Hepatocyte (in vitro differentiated cells): ENCODE measurements around the gene JARID2. TPM values are rescaled to one million over a fixed set of nuclear protein-coding genes. Genes with fewer than 3 reads are reported as not detected.

Source experiments
- DNase-seq: peaks from one replicate; pipeline ENCODE4 v3.0.0-alpha.2; 2016; ENCODE audit warnings: low spot score
- H2AFZ ChIP-seq: fragments of 200-600 bp; sonication (generic); 2 replicates; pipeline ENCODE4 v1.6.0; 2016; ENCODE audit warnings: antibody characterized with exemption, mild to moderate bottlenecking
- H3K27ac ChIP-seq: fragments of 200-600 bp; sonication (generic); 2 replicates; pipeline ENCODE4 v1.5.1; 2016; ENCODE audit warnings: mild to moderate bottlenecking
- H3K27me3 ChIP-seq: fragments of 200-600 bp; sonication (generic); 2 replicates; pipeline ENCODE4 v1.6.1; 2016
- H3K36me3 ChIP-seq: fragments of 200-600 bp; sonication (generic); replicated peaks from 2 replicates; pipeline ENCODE4 v1.5.1; 2016; ENCODE audit warnings: low read depth; ENCODE audit not compliant: insufficient read depth
- H3K4me1 ChIP-seq: fragments of 200-600 bp; sonication (generic); 2 replicates; pipeline ENCODE4 v1.5.1; 2016; ENCODE audit warnings: mild to moderate bottlenecking, moderate library complexity; ENCODE audit not compliant: insufficient read depth
- H3K4me2 ChIP-seq: fragments of 200-600 bp; sonication (generic); 2 replicates; pipeline ENCODE4 v1.6.0; 2016
- H3K4me3 ChIP-seq: fragments of 200-600 bp; sonication (generic); 2 replicates; pipeline ENCODE4 v1.5.1; 2016; ENCODE audit warnings: mild to moderate bottlenecking
- H3K79me2 ChIP-seq: fragments of 200-600 bp; sonication (generic); 2 replicates; pipeline ENCODE4 v1.6.0; 2017; ENCODE audit warnings: mild to moderate bottlenecking
- H3K9me2 ChIP-seq: fragments of 200-600 bp; sonication (generic); replicated peaks from 2 replicates; pipeline ENCODE4 v1.6.0; 2017; ENCODE audit warnings: mild to moderate bottlenecking; ENCODE audit not compliant: insufficient read depth
- H3K9me3 ChIP-seq: fragments of 200-600 bp; sonication (generic); 2 replicates; pipeline ENCODE4 v1.5.1; 2016; ENCODE audit warnings: low read depth, mild to moderate bottlenecking
- H4K20me1 ChIP-seq: fragments of 200-600 bp; sonication (generic); 2 replicates; pipeline ENCODE4 v1.6.0; 2016; ENCODE audit warnings: mild to moderate bottlenecking; ENCODE audit not compliant: insufficient read depth, poor library complexity, severe bottlenecking
- EZH2 ChIP-seq: fragments of 200-600 bp; sonication (generic); IDR thresholded peaks from 2 replicates; pipeline ENCODE4 v1.6.1; 2016; ENCODE audit warnings: antibody characterized with exemption, mild to moderate bottlenecking, borderline replicate concordance
- EZH2phosphoT487 ChIP-seq: fragments of 200-600 bp; sonication (generic); IDR thresholded peaks from one replicate; pipeline ENCODE4 v1.6.1; 2018; ENCODE audit warnings: antibody characterized with exemption, mild to moderate bottlenecking, low read depth, moderate library complexity; ENCODE audit not compliant: unreplicated experiment, severe bottlenecking
- WGBS: methylation state at CpG from one replicate; pipeline ENCODE4 v1.1.6; 2016; ENCODE audit warnings: low lambda C conversion rate; ENCODE audit errors: missing lambda C conversion rate; 5-methylcytosine and 5-hydroxymethylcytosine counted together
- polyA plus RNA-seq: library from polyadenylated mRNA; unstranded; fragments of >200 nt; fragmentation: Nextera tagmentation; extraction: Ambion mirVana; gene quantifications from 2 replicates; pipeline ENCODE4 v1.2.1, GENCODE V29; 2016
- total RNA-seq: library from RNA; depleted of rRNA; stranded (reverse); fragments of >200 nt; gene quantifications from 2 replicates; pipeline ENCODE4 v1.2.3, GENCODE V29; 2014
- TF ChIP-seq, protein P1 (sequence below): fragments of 200-600 bp; sonication (generic); IDR thresholded peaks from 2 replicates; pipeline ENCODE4 v1.5.1; 2016; ENCODE audit warnings: antibody characterized with exemption, mild to moderate bottlenecking; ENCODE audit not compliant: poor library complexity

JARID2 gene
- total and polyA plus RNA-seq, 2 experiments from 2014 or later, result 4.6 to 11.6 TPM

DNA sequence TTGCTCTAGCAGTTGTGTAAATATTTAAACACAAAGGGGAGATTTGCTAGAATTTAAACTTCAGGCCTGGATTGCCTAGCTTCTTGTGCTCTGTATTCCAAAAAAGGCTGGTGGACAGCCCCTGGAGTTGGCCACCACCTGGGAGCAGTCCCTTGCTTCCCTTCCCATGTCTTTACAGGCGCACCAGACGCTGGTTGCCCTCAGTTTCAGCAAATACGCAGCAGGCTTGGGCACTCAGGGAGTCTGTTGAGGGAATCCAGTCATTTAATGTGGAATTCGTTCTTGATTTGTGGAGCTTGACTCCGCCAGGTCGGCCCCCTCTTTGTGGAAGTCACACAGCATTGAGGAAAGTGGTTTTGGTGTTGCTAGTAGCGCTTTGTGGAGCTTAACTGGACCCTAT lies 260.2 kb downstream of the JARID2 start:
- H3K79me2 ChIP-seq, result peaks cover 6% of the 10 kb centered on the region
- peaks cover 33% of the 10 kb centered on the region for H3K4me1 ChIP-seq
- TF ChIP-seq EZH2phosphoT487 (no peak), EZH2 (no peak)
- TF ChIP-seq, protein P1, sequence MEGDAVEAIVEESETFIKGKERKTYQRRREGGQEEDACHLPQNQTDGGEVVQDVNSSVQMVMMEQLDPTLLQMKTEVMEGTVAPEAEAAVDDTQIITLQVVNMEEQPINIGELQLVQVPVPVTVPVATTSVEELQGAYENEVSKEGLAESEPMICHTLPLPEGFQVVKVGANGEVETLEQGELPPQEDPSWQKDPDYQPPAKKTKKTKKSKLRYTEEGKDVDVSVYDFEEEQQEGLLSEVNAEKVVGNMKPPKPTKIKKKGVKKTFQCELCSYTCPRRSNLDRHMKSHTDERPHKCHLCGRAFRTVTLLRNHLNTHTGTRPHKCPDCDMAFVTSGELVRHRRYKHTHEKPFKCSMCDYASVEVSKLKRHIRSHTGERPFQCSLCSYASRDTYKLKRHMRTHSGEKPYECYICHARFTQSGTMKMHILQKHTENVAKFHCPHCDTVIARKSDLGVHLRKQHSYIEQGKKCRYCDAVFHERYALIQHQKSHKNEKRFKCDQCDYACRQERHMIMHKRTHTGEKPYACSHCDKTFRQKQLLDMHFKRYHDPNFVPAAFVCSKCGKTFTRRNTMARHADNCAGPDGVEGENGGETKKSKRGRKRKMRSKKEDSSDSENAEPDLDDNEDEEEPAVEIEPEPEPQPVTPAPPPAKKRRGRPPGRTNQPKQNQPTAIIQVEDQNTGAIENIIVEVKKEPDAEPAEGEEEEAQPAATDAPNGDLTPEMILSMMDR, result no peak
- H3K4me2 ChIP-seq, result no peak overlapping the region
- no peaks in the 10 kb centered on the region for H3K9me2 ChIP-seq
- no peaks in the 10 kb centered on the region for H3K27me3 ChIP-seq
- H2AFZ ChIP-seq, result no peak overlapping the region
- no peaks in the 10 kb centered on the region for H3K36me3 ChIP-seq
- no peak overlapping the region for H3K27ac ChIP-seq
- no peak for DNase-seq
- H3K9me3 ChIP-seq, result no peaks in the 10 kb centered on the region
- WGBS, result 92% methylated on average over 7 of the region's 7 CpGs
- no peak overlapping the region for H3K4me3 ChIP-seq
- H4K20me1 ChIP-seq, result peaks cover 14% of the 10 kb centered on the region

DNA sequence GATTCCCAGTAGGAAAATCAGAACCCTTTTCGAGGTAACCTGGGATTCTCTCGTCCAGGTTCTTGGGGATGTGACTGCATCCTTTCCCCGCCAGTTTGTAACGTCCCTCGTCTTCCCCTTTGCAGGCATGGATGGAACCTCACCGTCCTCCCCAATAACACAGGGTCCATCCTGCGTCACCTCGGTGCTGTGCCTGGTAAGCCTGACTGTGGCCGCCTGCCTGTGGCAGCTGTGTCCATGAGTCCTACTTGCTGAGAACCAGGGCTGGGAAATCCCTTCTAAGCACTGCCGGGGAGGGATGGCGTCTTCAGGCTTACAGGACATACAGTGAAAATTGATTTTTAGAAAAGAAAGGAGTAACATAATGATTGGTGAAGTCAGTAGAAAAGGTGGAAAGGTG lies 261.4 kb downstream of the JARID2 start:
- Histone ChIP-seq H3K27me3 (no peaks in the 10 kb centered on the region), H3K4me2 (no peak overlapping the region), H4K20me1 (peaks cover 11% of the 10 kb centered on the region), H3K27ac (no peak overlapping the region), H3K36me3 (no peaks in the 10 kb centered on the region), H3K4me3 (no peak overlapping the region), H3K9me2 (no peaks in the 10 kb centered on the region), H2AFZ (no peak overlapping the region), H3K79me2 (peaks cover 6% of the 10 kb centered on the region), H3K4me1 (peaks cover 25% of the 10 kb centered on the region), H3K9me3 (no peaks in the 10 kb centered on the region)
- no peak for TF ChIP-seq EZH2phosphoT487
- TF ChIP-seq EZH2, result no peak
- TF ChIP-seq, protein P1, result no peak
- 96% methylated on average over 10 of the region's 11 CpGs for WGBS
- no peak for DNase-seq

DNA sequence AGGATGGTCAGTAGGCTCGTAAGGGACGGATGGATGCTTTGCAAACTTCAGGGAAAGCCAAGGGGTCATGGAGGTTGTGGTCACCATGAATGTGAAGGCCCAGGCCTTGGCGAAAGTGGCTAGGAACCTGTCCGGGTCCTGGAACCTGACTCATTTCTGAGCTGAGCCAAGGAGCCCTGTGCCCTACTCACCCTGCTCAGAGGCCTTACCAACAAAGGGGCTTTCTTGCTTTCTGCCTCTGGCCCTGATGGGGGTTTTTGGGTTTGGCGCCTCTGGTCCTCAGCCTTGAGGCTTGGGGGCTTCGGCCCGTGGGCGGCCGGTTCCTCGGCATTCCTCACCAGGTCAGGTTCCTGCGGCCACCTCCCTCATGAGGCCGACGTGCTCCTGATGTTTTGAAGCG lies 261.9 kb downstream of the JARID2 start:
- no peak for DNase-seq
- no peaks in the 10 kb centered on the region for H3K9me3 ChIP-seq
- TF ChIP-seq EZH2phosphoT487 (no peak), EZH2 (no peak)
- TF ChIP-seq, protein P1, result no peak
- no peak overlapping the region for H3K27ac ChIP-seq
- H3K36me3 ChIP-seq, result no peaks in the 10 kb centered on the region
- peaks cover 22% of the 10 kb centered on the region for H3K4me1 ChIP-seq
- 88% methylated on average over 14 of the region's 14 CpGs for WGBS
- no peaks in the 10 kb centered on the region for H3K27me3 ChIP-seq
- H3K4me3 ChIP-seq, result no peak overlapping the region
- no peak overlapping the region for H2AFZ ChIP-seq
- H3K4me2 ChIP-seq, result no peak overlapping the region
- H4K20me1 ChIP-seq, result peaks cover 6% of the 10 kb centered on the region
- H3K79me2 ChIP-seq, result peaks cover 6% of the 10 kb centered on the region
- H3K9me2 ChIP-seq, result no peaks in the 10 kb centered on the region

DNA sequence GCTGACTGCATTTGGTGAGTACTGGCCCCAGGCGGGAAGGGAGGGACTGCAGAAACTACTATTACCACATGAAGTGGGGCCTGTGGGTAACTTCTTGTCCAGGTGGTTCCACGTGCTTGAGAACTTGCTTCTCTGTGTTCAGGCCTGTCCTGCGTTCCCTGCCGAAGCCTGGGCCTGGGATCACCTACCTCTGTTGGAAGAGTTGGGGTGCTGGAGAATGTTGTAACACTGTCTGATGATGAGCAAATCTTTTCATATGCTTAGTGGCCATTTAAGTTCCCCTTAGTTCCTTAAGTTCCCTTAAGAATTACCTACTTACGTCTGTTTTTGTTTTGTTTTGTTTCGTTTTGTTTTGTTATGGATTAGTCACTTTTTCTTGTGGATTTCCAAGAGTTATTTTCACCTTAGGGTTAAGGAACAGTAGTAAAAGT lies 262.6 kb downstream of the JARID2 start:
- Histone ChIP-seq H4K20me1 (peaks cover 6% of the 10 kb centered on the region), H3K79me2 (peaks cover 6% of the 10 kb centered on the region)
- no peak for TF ChIP-seq EZH2phosphoT487
- TF ChIP-seq EZH2, result no peak
- TF ChIP-seq, protein P1, result no peak

More for the DNA sequence above, 262.6 kb downstream of the JARID2 start:
- Histone ChIP-seq H2AFZ (no peak overlapping the region), H3K4me3 (no peak overlapping the region), H3K4me1 (peaks cover 22% of the 10 kb centered on the region), H3K9me2 (no peaks in the 10 kb centered on the region), H3K27me3 (no peaks in the 10 kb centered on the region), H3K9me3 (no peaks in the 10 kb centered on the region), H3K27ac (no peak overlapping the region), H3K4me2 (no peak overlapping the region), H3K36me3 (no peaks in the 10 kb centered on the region)
- DNase-seq, result no peak
- 92% methylated on average over 6 of the region's 6 CpGs for WGBS
